ENCODE data around the gene HAVCR1.

- TF ChIP-seq CTCF (IDR thresholded peaks at IDR 0.05) (no peak), POLR2A (IDR thresholded peaks at IDR 0.05) (no peak)
Observed at GRCh38 chr5:157024208-157024959, 34.5 kb downstream of the HAVCR1 start.
